ENCODE results near the gene ANKRD23. TPM values are rescaled to one million over a fixed set of nuclear protein-coding genes. Genes with fewer than 3 reads are reported as not detected.
"Not testable (repeated sequence)": the region's sequence is repeated elsewhere in the genome, so short reads cannot be mapped to it uniquely, and the experiment has no call there.

ANKRD23 gene
- total and polyA plus RNA-seq, 2 experiments from 2014 or later, result 0.76 to 1.4 TPM

- Histone ChIP-seq H3F3A (ENCODE audit: insufficient read depth) (no peaks in the 10 kb centered on the region), H2AFZ (no peak overlapping the region), H4K20me1 (ENCODE audit: insufficient read depth) (no peaks in the 10 kb centered on the region), H3K9me3 (ENCODE audit: low read depth) (no peaks in the 10 kb centered on the region), H3K4me2 (ENCODE audit: unreplicated experiment) (no peak overlapping the region), H3K79me2 (ENCODE audit: insufficient read depth) (peaks cover 35% of the 10 kb centered on the region), H3K27me3 (replicated peaks; ENCODE audit: insufficient read depth) (no peaks in the 10 kb centered on the region), H3K9ac (no peak overlapping the region), H3K9me2 (ENCODE audit: insufficient read depth) (no peaks in the 10 kb centered on the region), H3K36me3 (ENCODE audit: low read depth) (peaks cover 6% of the 10 kb centered on the region; the same call in 1 of the 2 replicates), H3K4me1 (ENCODE audit: insufficient read depth) (peaks cover 5% of the 10 kb centered on the region; the same call in 1 of the 2 replicates), H3K4me3 (no peak overlapping the region), H3K27ac (no peak overlapping the region)
- no peak for TF ChIP-seq EZH2 (IDR thresholded peaks at IDR 0.05; ENCODE audit: insufficient read depth, poor library complexity, severe bottlenecking)
- no peak for TF ChIP-seq EZH2phosphoT487 (IDR thresholded peaks at IDR 0.05; ENCODE audit: insufficient read depth, low read depth)
- DNase-seq, result no peak
- in situ Hi-C loops (cut with MboI), result loop anchor here (25.0 kb wide), 1 partner anchor 249 kb away; the partner anchor contains the start of gene ANKRD36
- WGBS, 2 experiments (ENCODE audit: low coverage in 1 of 2, low lambda C conversion rate in 2 of 2, missing lambda C conversion rate in 2 of 2), result 88 to 96% methylated on average over 16 to 19 of the region's 19 CpGs
Observed at GRCh38 chr2:96863575-96864342, 19.9 kb upstream of the ANKRD23 start.

- DNase-seq; H3K36me3 ChIP-seq (ENCODE audit: low read depth); H2AFZ ChIP-seq; H3K27me3 ChIP-seq (replicated peaks; ENCODE audit: insufficient read depth); H3F3A ChIP-seq (ENCODE audit: insufficient read depth); H4K20me1 ChIP-seq (ENCODE audit: insufficient read depth); H3K27ac ChIP-seq; H3K9ac ChIP-seq; H3K4me3 ChIP-seq; H3K9me2 ChIP-seq (ENCODE audit: insufficient read depth); H3K9me3 ChIP-seq (ENCODE audit: low read depth); H3K4me2 ChIP-seq (ENCODE audit: unreplicated experiment); H3K4me1 ChIP-seq (ENCODE audit: insufficient read depth): not testable (repeated sequence)
- H3K79me2 ChIP-seq (ENCODE audit: insufficient read depth), result peaks cover 30% of the 10 kb centered on the region
- 93 to 95% methylated on average over 4 of the region's 4 CpGs for WGBS, 2 experiments (ENCODE audit: low coverage in 1 of 2, low lambda C conversion rate in 2 of 2, missing lambda C conversion rate in 2 of 2)
- in situ Hi-C loops (cut with MboI), result loop anchor here (25.0 kb wide), 1 partner anchor 249 kb away; the partner anchor contains the start of gene ANKRD36
Observed at GRCh38 chr2:96863056-96863455, 19.2 kb upstream of the ANKRD23 start.

- peaks cover 24% of the 10 kb centered on the region for H3K79me2 ChIP-seq (ENCODE audit: insufficient read depth)
- H4K20me1 ChIP-seq (ENCODE audit: insufficient read depth), result no peaks in the 10 kb centered on the region
- no peak overlapping the region for H2AFZ ChIP-seq
- H3K4me3 ChIP-seq, result no peak overlapping the region
- H3K9me2 ChIP-seq (ENCODE audit: insufficient read depth), result no peaks in the 10 kb centered on the region
- peaks cover 6% of the 10 kb centered on the region; the same call in 1 of the 2 replicates for H3K36me3 ChIP-seq (ENCODE audit: low read depth)
- H3K27me3 ChIP-seq (replicated peaks; ENCODE audit: insufficient read depth), result no peaks in the 10 kb centered on the region
- no peak overlapping the region for H3K9ac ChIP-seq
- no peaks in the 10 kb centered on the region for H3F3A ChIP-seq (ENCODE audit: insufficient read depth)
- 92 to 96% methylated on average over 16 to 17 of the region's 17 CpGs for WGBS, 2 experiments (ENCODE audit: low coverage in 1 of 2, low lambda C conversion rate in 2 of 2, missing lambda C conversion rate in 2 of 2)
- in situ Hi-C loops (cut with MboI), result loop anchor here (25.0 kb wide), 1 partner anchor 251 kb away; the partner anchor contains the start of gene ANKRD36
- peaks cover 5% of the 10 kb centered on the region; the same call in 1 of the 2 replicates for H3K4me1 ChIP-seq (ENCODE audit: insufficient read depth)
- H3K27ac ChIP-seq, result no peak overlapping the region
- no peak for TF ChIP-seq EZH2 (IDR thresholded peaks at IDR 0.05; ENCODE audit: insufficient read depth, poor library complexity, severe bottlenecking)
- no peak for TF ChIP-seq EZH2phosphoT487 (IDR thresholded peaks at IDR 0.05; ENCODE audit: insufficient read depth, low read depth)
- no peak for DNase-seq
- H3K4me2 ChIP-seq (ENCODE audit: unreplicated experiment), result no peak overlapping the region
- no peaks in the 10 kb centered on the region for H3K9me3 ChIP-seq (ENCODE audit: low read depth)
Observed at GRCh38 chr2:96861074-96861473, 17.3 kb upstream of the ANKRD23 start.

- Histone ChIP-seq H4K20me1 (ENCODE audit: insufficient read depth) (no peaks in the 10 kb centered on the region), H3K27me3 (replicated peaks; ENCODE audit: insufficient read depth) (no peaks in the 10 kb centered on the region), H3K9ac (no peak overlapping the region), H3K4me3 (no peak overlapping the region), H3F3A (ENCODE audit: insufficient read depth) (no peaks in the 10 kb centered on the region), H3K9me2 (ENCODE audit: insufficient read depth) (no peaks in the 10 kb centered on the region), H3K36me3 (ENCODE audit: low read depth) (peaks cover 6% of the 10 kb centered on the region; the same call in 1 of the 2 replicates), H3K27ac (no peak overlapping the region), H3K9me3 (ENCODE audit: low read depth) (no peaks in the 10 kb centered on the region), H3K4me1 (ENCODE audit: insufficient read depth) (peaks cover 5% of the 10 kb centered on the region; the same call in 1 of the 2 replicates), H3K4me2 (ENCODE audit: unreplicated experiment) (no peak overlapping the region), H2AFZ (no peak overlapping the region), H3K79me2 (ENCODE audit: insufficient read depth) (peaks cover 23% of the 10 kb centered on the region)
- 81 to 83% methylated on average over 38 of the region's 38 CpGs for WGBS, 2 experiments (ENCODE audit: low coverage in 1 of 2, low lambda C conversion rate in 2 of 2, missing lambda C conversion rate in 2 of 2)
- no peak for TF ChIP-seq EZH2 (IDR thresholded peaks at IDR 0.05; ENCODE audit: insufficient read depth, poor library complexity, severe bottlenecking)
- TF ChIP-seq EZH2phosphoT487 (IDR thresholded peaks at IDR 0.05; ENCODE audit: insufficient read depth, low read depth), result no peak
- no peak for DNase-seq
- in situ Hi-C loops (cut with MboI), result loop anchor here (25.0 kb wide), 1 partner anchor 252 kb away; the partner anchor contains the start of gene ANKRD36
Observed at GRCh38 chr2:96860065-96861029, 16.5 kb upstream of the ANKRD23 start.

All from GM23248 (cell line).